Lower leg skin (tissue), 4 donors: Measurements from ENCODE around the gene NDST1. TPM values are rescaled to one million over a fixed set of nuclear protein-coding genes. Genes with fewer than 3 reads are reported as not detected.

Experiments used
- DNase-seq, 2 donors: peaks; one replicate each; pipeline ENCODE4 v3.0.0-alpha.2; 2019; ENCODE audit warnings: low spot score in 2 of 2
- H3K4me3 ChIP-seq: fragments of 200-600 bp; sonication (generic); 2 replicates; pipeline ENCODE4 v1.5.1; 2017; ENCODE audit warnings: mild to moderate bottlenecking, low read depth; ENCODE audit not compliant: poor library complexity, severe bottlenecking
- POLR2A ChIP-seq, 2 donors: fragments of 450-650 bp; IDR thresholded peaks; one replicate each; pipeline ENCODE4 v1.6.1; 2016 to 2017; ENCODE audit warnings: antibody characterized with exemption in 2 of 2, mild to moderate bottlenecking in 1 of 2, moderate library complexity in 1 of 2
- WGBS, 2 donors: methylation state at CpG; one replicate each; pipeline ENCODE4 v1.1.5; 2018; 5-methylcytosine and 5-hydroxymethylcytosine counted together
- intact Hi-C: fragments of 100-400 bp; cut with DNase I; formaldehyde crosslinking; loops from one replicate; pipeline ENCODE4 v1.15.0; 2023; ENCODE audit warnings: low total_unique reads
- total RNA-seq, 4 donors: library from RNA; depleted of rRNA; stranded (reverse); fragments of >200 nt; gene quantifications; one replicate each; pipeline ENCODE4 v1.1.0, GENCODE V29; 2016
- TF ChIP-seq, protein P1 (sequence below), 3 donors: fragments of 450-650 bp; IDR thresholded peaks; one replicate each; pipeline ENCODE4 v1.5.1; 2016; ENCODE audit warnings: antibody characterized with exemption in 3 of 3, mild to moderate bottlenecking in 3 of 3, moderate library complexity in 2 of 3

NDST1 gene
- total RNA-seq, 4 donors from 2014 or later: 62.9 to 127 (median 115) TPM

DNA sequence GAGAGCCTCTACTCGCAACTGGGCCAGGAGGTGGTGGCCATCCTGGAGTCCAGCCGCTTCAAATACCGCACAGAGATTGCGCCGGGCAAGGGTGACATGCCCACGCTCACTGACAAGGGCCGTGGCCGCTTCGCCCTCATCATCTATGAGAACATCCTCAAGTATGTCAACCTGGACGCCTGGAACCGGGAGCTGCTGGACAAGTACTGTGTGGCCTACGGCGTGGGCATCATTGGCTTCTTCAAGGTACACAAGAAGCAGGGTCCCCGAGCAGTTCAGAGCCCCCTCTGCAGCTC, 13.5 kb downstream of the NDST1 start:
- no peak overlapping the region for H3K4me3 ChIP-seq
- TF ChIP-seq, protein P1, sequence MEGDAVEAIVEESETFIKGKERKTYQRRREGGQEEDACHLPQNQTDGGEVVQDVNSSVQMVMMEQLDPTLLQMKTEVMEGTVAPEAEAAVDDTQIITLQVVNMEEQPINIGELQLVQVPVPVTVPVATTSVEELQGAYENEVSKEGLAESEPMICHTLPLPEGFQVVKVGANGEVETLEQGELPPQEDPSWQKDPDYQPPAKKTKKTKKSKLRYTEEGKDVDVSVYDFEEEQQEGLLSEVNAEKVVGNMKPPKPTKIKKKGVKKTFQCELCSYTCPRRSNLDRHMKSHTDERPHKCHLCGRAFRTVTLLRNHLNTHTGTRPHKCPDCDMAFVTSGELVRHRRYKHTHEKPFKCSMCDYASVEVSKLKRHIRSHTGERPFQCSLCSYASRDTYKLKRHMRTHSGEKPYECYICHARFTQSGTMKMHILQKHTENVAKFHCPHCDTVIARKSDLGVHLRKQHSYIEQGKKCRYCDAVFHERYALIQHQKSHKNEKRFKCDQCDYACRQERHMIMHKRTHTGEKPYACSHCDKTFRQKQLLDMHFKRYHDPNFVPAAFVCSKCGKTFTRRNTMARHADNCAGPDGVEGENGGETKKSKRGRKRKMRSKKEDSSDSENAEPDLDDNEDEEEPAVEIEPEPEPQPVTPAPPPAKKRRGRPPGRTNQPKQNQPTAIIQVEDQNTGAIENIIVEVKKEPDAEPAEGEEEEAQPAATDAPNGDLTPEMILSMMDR (IDR thresholded peaks at IDR 0.05): no peak
- WGBS, 2 donors: 96 to 97% methylated on average over 14 of the region's 14 CpGs
- no peak for DNase-seq
- intact Hi-C loops: no loop called here

DNA sequence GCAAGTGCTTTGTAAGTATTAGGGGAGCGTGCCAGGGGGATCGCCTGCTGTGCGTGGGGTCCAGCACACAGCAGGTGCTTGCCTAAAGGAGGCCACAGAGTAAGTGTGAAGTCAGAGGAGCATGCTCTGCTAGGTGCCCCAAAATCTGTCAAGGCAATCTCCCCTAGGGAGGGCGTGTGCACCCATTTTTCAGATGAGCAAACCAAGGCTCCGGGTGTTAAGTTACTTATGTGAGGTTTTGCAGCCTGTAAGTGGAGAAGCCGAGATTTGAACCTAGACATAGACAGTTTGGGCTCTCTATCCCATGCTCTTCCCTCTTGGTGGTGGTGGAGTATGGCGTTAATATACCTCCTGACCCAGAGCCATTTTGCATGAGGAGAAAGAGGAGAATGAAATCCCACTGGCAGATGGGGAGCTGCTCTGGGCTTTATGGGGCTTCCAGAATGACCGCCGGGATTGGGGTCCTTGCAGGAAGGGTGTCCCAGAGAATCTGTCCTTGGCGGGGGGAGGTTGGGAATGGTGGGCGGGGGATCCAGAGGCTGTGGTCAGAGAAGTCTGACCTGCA, 14.1 kb downstream of the NDST1 start:
- no peak overlapping the region for H3K4me3 ChIP-seq
- intact Hi-C loops: no loop called here
- TF ChIP-seq, protein P1 (IDR thresholded peaks at IDR 0.05): no peak
- no peak for TF ChIP-seq POLR2A (IDR thresholded peaks at IDR 0.05)
- 92 to 94% methylated on average over 11 of the region's 11 CpGs for WGBS, 2 donors
- no peak for DNase-seq

DNA sequence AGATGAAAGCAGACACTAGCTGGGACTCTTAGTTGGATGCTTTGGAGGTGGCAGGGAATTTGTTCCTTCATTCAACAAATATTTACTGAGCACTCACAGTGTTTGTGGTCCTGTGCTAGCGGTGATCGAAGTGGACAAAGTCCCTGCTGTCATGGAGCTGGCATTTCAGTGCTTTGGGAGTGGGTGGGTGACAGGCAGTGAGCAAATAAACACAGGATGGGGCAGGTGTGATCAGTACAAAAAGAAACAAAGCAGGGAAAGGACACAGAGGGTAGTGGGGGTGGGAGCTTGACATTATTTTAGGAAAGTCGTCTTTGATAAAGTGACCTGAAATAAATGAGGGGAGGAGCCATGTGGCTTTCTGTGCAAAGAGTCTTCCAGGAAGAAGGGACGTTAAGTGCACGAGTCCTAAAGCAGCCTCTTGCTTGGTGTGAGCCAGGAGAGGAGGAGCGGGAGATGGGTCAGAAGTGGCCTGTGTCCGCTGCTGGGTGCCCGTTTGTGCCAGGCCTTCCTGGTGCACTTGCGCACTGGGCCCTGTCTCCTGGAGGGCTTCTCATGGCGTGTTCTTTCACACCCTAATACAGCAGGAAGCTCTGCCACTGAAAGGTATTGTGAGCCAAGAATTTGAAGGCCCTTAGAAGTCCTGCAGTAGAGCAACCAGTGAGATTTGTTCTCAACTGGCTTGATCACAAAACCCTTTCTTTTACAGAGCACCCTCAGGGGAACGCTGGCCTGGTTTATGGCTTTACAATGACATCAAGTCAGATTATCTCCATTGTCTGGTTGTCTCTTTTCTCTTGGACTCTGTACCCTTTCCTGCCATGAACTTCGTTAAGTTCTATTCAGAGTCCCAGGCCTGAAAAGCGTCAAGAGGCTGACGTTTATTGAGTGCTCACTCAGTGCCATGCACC, 14.8 kb downstream of the NDST1 start:
- TF ChIP-seq, protein P1 (IDR thresholded peaks at IDR 0.05): no peak
- TF ChIP-seq POLR2A (IDR thresholded peaks at IDR 0.05): no peak
- 66 to 79% methylated on average over 14 of the region's 14 CpGs for WGBS, 2 donors
- DNase-seq: no peak
- intact Hi-C loops: no loop called here
- no peak overlapping the region for H3K4me3 ChIP-seq

DNA sequence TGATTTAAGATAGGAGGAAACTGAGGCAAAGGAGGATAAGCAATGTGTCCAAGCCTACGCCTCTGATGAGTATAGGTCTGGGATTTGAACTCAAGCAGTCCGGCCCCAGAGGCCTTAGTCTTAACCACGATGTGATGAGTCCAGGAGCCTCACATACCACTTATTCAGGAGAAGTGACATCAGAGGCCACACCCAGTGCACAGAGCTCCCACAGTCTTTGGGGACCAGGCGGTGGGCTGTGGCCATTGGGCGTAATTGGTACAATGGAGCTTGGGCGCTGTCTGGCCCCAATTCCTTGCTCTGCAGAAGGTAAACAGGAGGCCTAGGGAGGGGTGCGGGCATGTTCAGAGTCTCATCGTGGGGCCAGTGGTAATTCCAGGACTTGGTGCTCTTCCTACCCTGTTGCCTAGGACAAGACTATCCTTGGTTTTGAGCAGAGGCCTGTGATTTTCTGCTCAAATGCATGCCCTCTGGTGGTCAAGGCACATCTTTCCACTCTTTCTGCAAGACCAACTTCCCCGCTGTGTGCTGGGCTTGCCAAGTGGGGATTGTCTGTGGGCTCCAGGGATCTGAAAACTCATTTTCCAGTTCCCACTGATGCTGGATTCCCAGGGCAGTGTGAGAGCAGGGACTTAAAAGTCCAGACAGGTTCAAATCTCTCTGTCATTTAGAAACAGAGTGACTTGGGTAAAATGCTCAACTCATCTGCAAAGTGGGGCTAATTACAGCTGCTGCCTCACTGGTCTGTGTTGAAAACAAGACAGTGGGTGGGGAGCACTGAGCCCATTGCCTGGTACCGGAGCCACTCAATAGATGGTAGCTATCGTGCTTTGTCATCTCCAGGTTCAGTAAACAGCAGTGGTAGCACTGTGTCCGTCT, 15.8 kb downstream of the NDST1 start:
- TF ChIP-seq, protein P1 (IDR thresholded peaks at IDR 0.05): no peak
- TF ChIP-seq POLR2A (IDR thresholded peaks at IDR 0.05): no peak
- 68 to 71% methylated on average over 12 of the region's 12 CpGs for WGBS, 2 donors
- H3K4me3 ChIP-seq: no peak overlapping the region
- no peak for DNase-seq
- intact Hi-C loops: no loop called here

DNA sequence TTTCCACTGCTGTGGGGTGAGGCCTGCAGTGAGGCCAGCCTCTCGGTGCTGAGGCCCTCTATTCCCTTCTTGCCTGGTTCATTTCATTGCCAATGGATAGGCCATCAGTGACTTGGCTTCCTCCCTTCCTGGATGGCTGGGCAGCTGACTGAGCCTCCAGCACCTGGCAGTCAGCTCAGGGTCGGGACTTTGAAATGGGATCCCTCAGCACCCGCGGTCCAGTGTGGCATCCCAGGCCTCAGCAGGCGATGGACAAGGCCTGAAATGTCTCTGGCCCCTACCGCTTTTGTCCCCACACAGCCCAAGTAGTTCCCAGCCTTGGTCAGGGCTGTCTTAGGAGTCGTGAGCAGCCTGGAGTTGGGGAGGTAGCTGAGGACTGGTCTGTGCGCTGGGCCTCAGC, 17.2 kb downstream of the NDST1 start:
- no peak overlapping the region for H3K4me3 ChIP-seq
- intact Hi-C loops: loop anchor here (5.0 kb wide), 1 partner anchor 68 kb away; no protein-coding TSS in a partner anchor
- WGBS, 2 donors: 76 to 86% methylated on average over 7 to 8 of the region's 8 CpGs
- no peak for TF ChIP-seq POLR2A (IDR thresholded peaks at IDR 0.05)
- TF ChIP-seq, protein P1 (IDR thresholded peaks at IDR 0.05): no peak
- no peak for DNase-seq
